Body of pancreas (tissue), 4 donors: ENCODE data around the gene COL9A1. TPM values are rescaled to one million over a fixed set of nuclear protein-coding genes. Genes with fewer than 3 reads are reported as not detected.

Experiments
- ATAC-seq: fragments of 150-250 bp; one replicate; pipeline ENCODE4 v1.9.1; 2016
- DNase-seq, 4 donors: peaks; one replicate each; pipeline ENCODE4 v3.0.0-alpha.2; 2019
- H3K27ac ChIP-seq, 4 donors: fragments of 200-600 bp; sonication (generic); 1 replicate in 3 of 4; 2 replicates in 1 of 4; pipeline versions ENCODE4 v1.5.1 to v1.6.1; 2016 to 2019; ENCODE audit warnings: mild to moderate bottlenecking in 1 of 4, mixed read lengths in 1 of 4, moderate library complexity in 1 of 4
- H3K27me3 ChIP-seq, 2 donors: fragments of 200-600 bp; sonication (generic); one replicate each; pipeline ENCODE4 v1.6.0; 2016; ENCODE audit warnings: mild to moderate bottlenecking in 1 of 2
- H3K36me3 ChIP-seq, 2 donors: fragments of 200-600 bp; sonication (generic); replicated peaks in 1 of 2; 2 replicates each; pipeline ENCODE4 v1.5.1; 2016; ENCODE audit warnings: low read depth in 2 of 2; ENCODE audit not compliant: insufficient read depth in 1 of 2
- H3K4me1 ChIP-seq: fragments of 200-600 bp; sonication (generic); one replicate; pipeline ENCODE4 v1.6.0; 2016
- H3K4me3 ChIP-seq, 2 donors: fragments of 200-600 bp; sonication (generic); 1 replicate in 1 of 2; 2 replicates in 1 of 2; pipeline ENCODE4 v1.5.1; 2016 to 2019
- H3K9me3 ChIP-seq, 3 donors: fragments of 200-600 bp; sonication (generic); 1 replicate in 2 of 3; 2 replicates in 1 of 3; pipeline ENCODE4 v1.5.1; 2016
- CTCF ChIP-seq, 7 experiments: fragments of 450-650 bp in 4 of 7; fragments of 200-600 bp in 3 of 7; sonication (generic) in 3 of 7; IDR thresholded peaks; one replicate each; pipeline ENCODE4 v1.5.1; 2016 to 2019; ENCODE audit warnings: antibody characterized with exemption in 7 of 7
- POLR2A ChIP-seq, 3 donors: fragments of 450-650 bp; IDR thresholded peaks; one replicate each; pipeline ENCODE4 v1.6.1; 2016; ENCODE audit warnings: antibody characterized with exemption in 3 of 3, mild to moderate bottlenecking in 2 of 3
- WGBS, 2 donors: methylation state at CpG; one replicate each; pipeline ENCODE4 v1.1.5; 2017; 5-methylcytosine and 5-hydroxymethylcytosine counted together
- intact Hi-C: fragments of 100-400 bp; cut with DNase I; formaldehyde crosslinking; loops from one replicate; pipeline ENCODE4 v1.15.1; 2023
- total RNA-seq, 2 donors: library from RNA; depleted of rRNA; stranded (reverse); fragments of >200 nt; gene quantifications; one replicate each; pipeline ENCODE4 v1.1.0, GENCODE V29; 2016

COL9A1 gene
- total RNA-seq, 2 donors from 2014 or later = 0.26 TPM; not detected in 1

- ATAC-seq (no peak), DNase-seq (no peak)
- intact Hi-C loops = no loop called here
- Histone ChIP-seq H3K9me3 (no peaks in the 10 kb centered on the region), H3K27ac (no peak overlapping the region), H3K27me3 (no peaks in the 10 kb centered on the region), H3K4me1 (no peaks in the 10 kb centered on the region), H3K4me3 (no peak overlapping the region), H3K36me3 (no peaks in the 10 kb centered on the region)
- 66 to 72% methylated on average over 4 of the region's 4 CpGs for WGBS, 2 donors
- TF ChIP-seq POLR2A (IDR thresholded peaks at IDR 0.05) (no peak), CTCF (IDR thresholded peaks at IDR 0.05) (no peak)
Observed at GRCh38 chr6:70274338-70274737, 28.5 kb downstream of the COL9A1 start.

- Histone ChIP-seq H3K4me1 (no peaks in the 10 kb centered on the region), H3K9me3 (no peaks in the 10 kb centered on the region), H3K36me3 (no peaks in the 10 kb centered on the region), H3K27ac (no peak overlapping the region), H3K27me3 (no peaks in the 10 kb centered on the region), H3K4me3 (no peak overlapping the region)
- TF ChIP-seq POLR2A (IDR thresholded peaks at IDR 0.05) (no peak), CTCF (IDR thresholded peaks at IDR 0.05) (no peak)
- intact Hi-C loops = no loop called here
- 53 to 62% methylated on average over 2 of the region's 2 CpGs for WGBS, 2 donors
- DNase-seq = no peak
- ATAC-seq = no peak
Observed at GRCh38 chr6:70272071-70272470, 30.8 kb downstream of the COL9A1 start.

GRCh38 chr6:70270287-70271005, 32.4 kb downstream of the COL9A1 start:
- Histone ChIP-seq H3K36me3 (no peaks in the 10 kb centered on the region), H3K27ac (no peak overlapping the region), H3K9me3 (no peaks in the 10 kb centered on the region), H3K27me3 (no peaks in the 10 kb centered on the region), H3K4me1 (no peaks in the 10 kb centered on the region), H3K4me3 (no peak overlapping the region)
- intact Hi-C loops = no loop called here
- ATAC-seq (no peak), DNase-seq (no peak)
- 41 to 46% methylated on average over 8 of the region's 8 CpGs for WGBS, 2 donors
- TF ChIP-seq CTCF (IDR thresholded peaks at IDR 0.05) (no peak), POLR2A (IDR thresholded peaks at IDR 0.05) (no peak)

GRCh38 chr6:70266142-70266541, 36.7 kb downstream of the COL9A1 start:
- no peak for TF ChIP-seq POLR2A (IDR thresholded peaks at IDR 0.05)
- TF ChIP-seq CTCF (IDR thresholded peaks at IDR 0.05) = no peak
- WGBS, 2 donors = 37 to 42% methylated on average over 2 of the region's 2 CpGs
- intact Hi-C loops = no loop called here
- no peaks in the 10 kb centered on the region for H3K4me1 ChIP-seq
- no peak for ATAC-seq
- no peaks in the 10 kb centered on the region for H3K9me3 ChIP-seq
- no peak for DNase-seq
- H3K4me3 ChIP-seq = no peak overlapping the region
- no peaks in the 10 kb centered on the region for H3K27me3 ChIP-seq
- no peak overlapping the region for H3K27ac ChIP-seq
- no peaks in the 10 kb centered on the region for H3K36me3 ChIP-seq

GRCh38 chr6:70264306-70264705, 38.6 kb downstream of the COL9A1 start:
- Histone ChIP-seq H3K4me3 (no peak overlapping the region), H3K27ac (no peak overlapping the region), H3K9me3 (no peaks in the 10 kb centered on the region), H3K4me1 (no peaks in the 10 kb centered on the region), H3K27me3 (no peaks in the 10 kb centered on the region), H3K36me3 (no peaks in the 10 kb centered on the region)
- ATAC-seq = no peak
- DNase-seq = no peak
- TF ChIP-seq POLR2A (IDR thresholded peaks at IDR 0.05) = no peak
- TF ChIP-seq CTCF (IDR thresholded peaks at IDR 0.05) = no peak
- intact Hi-C loops = no loop called here
